Measurements from ENCODE around the gene ACADL. TPM values are rescaled to one million over a fixed set of nuclear protein-coding genes. Genes with fewer than 3 reads are reported as not detected.

Gene ACADL
- total RNA-seq, 1 donor from 2014 or later: not detected

GRCh38 chr2:210199854-210200253 is 25.4 kb downstream of the ACADL start:
- TF ChIP-seq EZH2phosphoT487 (IDR thresholded peaks at IDR 0.05): no peak
- TF ChIP-seq EZH2 (IDR thresholded peaks at IDR 0.05): no peak
- TF ChIP-seq, protein P1, sequence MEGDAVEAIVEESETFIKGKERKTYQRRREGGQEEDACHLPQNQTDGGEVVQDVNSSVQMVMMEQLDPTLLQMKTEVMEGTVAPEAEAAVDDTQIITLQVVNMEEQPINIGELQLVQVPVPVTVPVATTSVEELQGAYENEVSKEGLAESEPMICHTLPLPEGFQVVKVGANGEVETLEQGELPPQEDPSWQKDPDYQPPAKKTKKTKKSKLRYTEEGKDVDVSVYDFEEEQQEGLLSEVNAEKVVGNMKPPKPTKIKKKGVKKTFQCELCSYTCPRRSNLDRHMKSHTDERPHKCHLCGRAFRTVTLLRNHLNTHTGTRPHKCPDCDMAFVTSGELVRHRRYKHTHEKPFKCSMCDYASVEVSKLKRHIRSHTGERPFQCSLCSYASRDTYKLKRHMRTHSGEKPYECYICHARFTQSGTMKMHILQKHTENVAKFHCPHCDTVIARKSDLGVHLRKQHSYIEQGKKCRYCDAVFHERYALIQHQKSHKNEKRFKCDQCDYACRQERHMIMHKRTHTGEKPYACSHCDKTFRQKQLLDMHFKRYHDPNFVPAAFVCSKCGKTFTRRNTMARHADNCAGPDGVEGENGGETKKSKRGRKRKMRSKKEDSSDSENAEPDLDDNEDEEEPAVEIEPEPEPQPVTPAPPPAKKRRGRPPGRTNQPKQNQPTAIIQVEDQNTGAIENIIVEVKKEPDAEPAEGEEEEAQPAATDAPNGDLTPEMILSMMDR (IDR thresholded peaks at IDR 0.05): no peak
- no peaks in the 10 kb centered on the region for H3K36me3 Mint-ChIP-seq
- Histone ChIP-seq H3K4me2 (no peak overlapping the region), H3K27me3 (no peaks in the 10 kb centered on the region), H3K9ac (no peak overlapping the region), H3F3A (ENCODE audit: low read depth) (no peaks in the 10 kb centered on the region), H3K79me2 (ENCODE audit: low read depth) (no peaks in the 10 kb centered on the region), H4K20me1 (ENCODE audit: low read depth) (no peaks in the 10 kb centered on the region), H3K36me3 (no peaks in the 10 kb centered on the region), H3K4me3 (no peak overlapping the region), H3K4me1 (no peaks in the 10 kb centered on the region), H3K27ac (no peak overlapping the region), H2AFZ (replicated peaks) (no peak overlapping the region), H3K9me3 (ENCODE audit: low read depth) (no peaks in the 10 kb centered on the region)
- no peaks in the 10 kb centered on the region for H3K9me3 Mint-ChIP-seq
- H3K4me1 Mint-ChIP-seq: peaks cover 5% of the 10 kb centered on the region
- peaks cover 2% of the 10 kb centered on the region for H3K27me3 Mint-ChIP-seq (ENCODE audit: insufficient read depth, low read depth)
- H3K4me3 Mint-ChIP-seq: no peak overlapping the region
- no peak for DNase-seq (ENCODE audit: low spot score)
- no peak overlapping the region for H3K27ac Mint-ChIP-seq

DNA sequence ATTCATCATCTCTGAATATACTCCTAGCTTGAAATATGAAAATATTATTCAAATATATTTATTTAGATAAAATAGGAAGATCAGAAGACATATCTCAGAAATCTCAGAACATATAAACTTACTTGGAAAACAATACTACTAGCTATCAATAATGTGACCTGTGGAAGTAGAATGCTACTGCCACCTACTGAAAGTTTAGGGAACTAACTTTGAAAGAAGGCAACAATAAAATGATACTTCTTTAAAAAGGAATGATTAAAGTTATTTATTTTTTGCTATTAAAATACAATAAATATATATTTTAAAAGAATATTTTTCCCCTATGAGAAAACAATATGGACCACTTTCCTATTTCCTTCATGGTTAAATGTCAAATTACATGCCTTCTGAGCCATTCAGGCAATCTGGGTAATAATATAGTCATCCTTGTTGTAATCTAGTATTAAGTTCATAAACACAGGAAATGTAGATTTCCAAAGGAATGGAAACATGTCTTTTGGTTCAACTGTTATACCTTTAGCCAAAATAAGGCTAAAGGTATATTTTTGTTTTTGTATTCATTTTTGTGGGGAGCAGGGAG is 26.0 kb downstream of the ACADL start:
- Mint-ChIP-seq H3K27ac (no peak overlapping the region), H3K9me3 (no peaks in the 10 kb centered on the region), H3K36me3 (no peaks in the 10 kb centered on the region), H3K4me1 (peaks cover 6% of the 10 kb centered on the region), H3K4me3 (no peak overlapping the region), H3K27me3 (ENCODE audit: insufficient read depth, low read depth) (peaks cover 2% of the 10 kb centered on the region)
- no peak overlapping the region for H3K27ac ChIP-seq
- no peaks in the 10 kb centered on the region for H3K79me2 ChIP-seq (ENCODE audit: low read depth)
- no peaks in the 10 kb centered on the region for H3K9me3 ChIP-seq (ENCODE audit: low read depth)
- H3K9ac ChIP-seq: no peak overlapping the region
- H4K20me1 ChIP-seq (ENCODE audit: low read depth): no peaks in the 10 kb centered on the region
- no peaks in the 10 kb centered on the region for H3K27me3 ChIP-seq
- no peaks in the 10 kb centered on the region for H3K4me1 ChIP-seq
- TF ChIP-seq, protein P1 (IDR thresholded peaks at IDR 0.05): peak; percentile 76
- TF ChIP-seq EZH2phosphoT487 (IDR thresholded peaks at IDR 0.05) (no peak), EZH2 (IDR thresholded peaks at IDR 0.05) (no peak)
- H3K4me2 ChIP-seq: no peak overlapping the region
- no peaks in the 10 kb centered on the region for H3K36me3 ChIP-seq
- H3F3A ChIP-seq (ENCODE audit: low read depth): no peaks in the 10 kb centered on the region
- DNase-seq (ENCODE audit: low spot score): peak; percentile 12
- H3K4me3 ChIP-seq: no peak overlapping the region
- no peak overlapping the region for H2AFZ ChIP-seq (replicated peaks)

- Mint-ChIP-seq H3K4me1 (peaks cover 6% of the 10 kb centered on the region), H3K4me3 (no peak overlapping the region), H3K27me3 (ENCODE audit: insufficient read depth, low read depth) (peaks cover 2% of the 10 kb centered on the region), H3K27ac (no peak overlapping the region), H3K9me3 (no peaks in the 10 kb centered on the region), H3K36me3 (no peaks in the 10 kb centered on the region)
- Histone ChIP-seq H3K36me3 (no peaks in the 10 kb centered on the region), H3K79me2 (ENCODE audit: low read depth) (no peaks in the 10 kb centered on the region), H3K4me1 (no peaks in the 10 kb centered on the region), H2AFZ (replicated peaks) (no peak overlapping the region), H3K4me3 (no peak overlapping the region), H3K9ac (no peak overlapping the region), H3F3A (ENCODE audit: low read depth) (no peaks in the 10 kb centered on the region), H3K27me3 (no peaks in the 10 kb centered on the region), H4K20me1 (ENCODE audit: low read depth) (no peaks in the 10 kb centered on the region), H3K4me2 (no peak overlapping the region), H3K9me3 (ENCODE audit: low read depth) (no peaks in the 10 kb centered on the region), H3K27ac (no peak overlapping the region)
- DNase-seq (ENCODE audit: low spot score): no peak
- TF ChIP-seq EZH2phosphoT487 (IDR thresholded peaks at IDR 0.05) (no peak), EZH2 (IDR thresholded peaks at IDR 0.05) (no peak)
- TF ChIP-seq, protein P1 (IDR thresholded peaks at IDR 0.05): no peak
Observed at GRCh38 chr2:210198326-210198725, 26.9 kb downstream of the ACADL start.
